Measurements from ENCODE around the gene SGK1. TPM values are rescaled to one million over a fixed set of nuclear protein-coding genes. Genes with fewer than 3 reads are reported as not detected.

SGK1 gene
- total RNA-seq, 1 experiment from 2014 or later, result 23.2 TPM

- peaks cover 3% of the 10 kb centered on the region; the same call in 1 of the 2 replicates for H3K27me3 Mint-ChIP-seq (ENCODE audit: low read depth)
- ATAC-seq (no peak), DNase-seq (ENCODE audit: low spot score) (no peak)
- CTCF ChIA-PET, result no interaction called here
- no peak for TF ChIP-seq ZNF121 (CRISPR knock-in tag; IDR thresholded peaks at IDR 0.05)
- no peak for TF ChIP-seq CTCF (IDR thresholded peaks at IDR 0.05)
- no peak for TF ChIP-seq ZMAT4 (CRISPR knock-in tag; IDR thresholded peaks at IDR 0.05)
- TF ChIP-seq GRHL2 (CRISPR knock-in tag; IDR thresholded peaks at IDR 0.05; ENCODE audit: insufficient replicate concordance, severe bottlenecking), result no peak
- no peak for TF ChIP-seq NR3C1 (CRISPR knock-in tag; conservative IDR thresholded peaks at IDR 0.05; ENCODE audit: low read depth)
- TF ChIP-seq NR1H2 (CRISPR knock-in tag; IDR thresholded peaks at IDR 0.05), result no peak
- no peak for TF ChIP-seq CDX4 (CRISPR knock-in tag; IDR thresholded peaks at IDR 0.05; ENCODE audit: borderline replicate concordance)
- no peak for TF ChIP-seq AFF4 (CRISPR knock-in tag; IDR thresholded peaks at IDR 0.05; ENCODE audit: borderline replicate concordance)
- no peak overlapping the region for H3K4me3 Mint-ChIP-seq
- no peaks in the 10 kb centered on the region for H3K9me3 Mint-ChIP-seq
- POLR2A ChIA-PET, result no interaction called here
- H3K27ac Mint-ChIP-seq, result no peak overlapping the region
- H3K4me1 Mint-ChIP-seq, result no peaks in the 10 kb centered on the region
- no peaks in the 10 kb centered on the region for H3K36me3 Mint-ChIP-seq
These were observed 24.2 kb upstream of the SGK1 start for GRCh38 chr6:134341999-134342567.

GRCh38 chr6:134340179-134340975 is 22.5 kb upstream of the SGK1 start:
- ATAC-seq, result no peak
- no peaks in the 10 kb centered on the region for H3K27me3 Mint-ChIP-seq (ENCODE audit: low read depth)
- DNase-seq (ENCODE audit: low spot score), result no peak
- POLR2A ChIA-PET, result no interaction called here
- no peak overlapping the region for H3K4me3 Mint-ChIP-seq
- H3K36me3 Mint-ChIP-seq, result no peaks in the 10 kb centered on the region
- CTCF ChIA-PET, result no interaction called here
- no peaks in the 10 kb centered on the region for H3K4me1 Mint-ChIP-seq
- no peak for TF ChIP-seq ZNF232 (CRISPR knock-in tag; IDR thresholded peaks at IDR 0.05)
- TF ChIP-seq ZNF121 (CRISPR knock-in tag; IDR thresholded peaks at IDR 0.05), result no peak
- TF ChIP-seq HMGXB4 (CRISPR knock-in tag; IDR thresholded peaks at IDR 0.05), result no peak
- no peak for TF ChIP-seq ESRRA (CRISPR knock-in tag; IDR thresholded peaks at IDR 0.05; ENCODE audit: borderline replicate concordance)
- no peak for TF ChIP-seq GRHL2 (CRISPR knock-in tag; IDR thresholded peaks at IDR 0.05; ENCODE audit: insufficient replicate concordance, severe bottlenecking)
- no peak for TF ChIP-seq CDX4 (CRISPR knock-in tag; IDR thresholded peaks at IDR 0.05; ENCODE audit: borderline replicate concordance)
- TF ChIP-seq ZNF263 (CRISPR knock-in tag; IDR thresholded peaks at IDR 0.05; ENCODE audit: low read depth), result no peak
- no peak for TF ChIP-seq FOXK1 (CRISPR knock-in tag; IDR thresholded peaks at IDR 0.05)
- no peak for TF ChIP-seq NFATC4 (CRISPR knock-in tag; IDR thresholded peaks at IDR 0.05)
- no peak overlapping the region for H3K27ac Mint-ChIP-seq
- H3K9me3 Mint-ChIP-seq, result no peaks in the 10 kb centered on the region
